CD4-positive, alpha-beta T cell (primary cell): ENCODE results near the gene PTOV1. TPM values are rescaled to one million over a fixed set of nuclear protein-coding genes. Genes with fewer than 3 reads are reported as not detected.

Source experiments
- ATAC-seq: fragments of 200-7000 bp; cut with Tn5 transposase; one replicate; pipeline ENCODE4 v1.10.0; 2022; ENCODE audit warnings: mild to moderate bottlenecking; ENCODE audit not compliant: poor library complexity
- CTCF ChIA-PET: fragments of 350-600 bp; sonication (Branson Sonifier 250); formaldehyde crosslinking; loops from one replicate; lab custom pipeline; 2021; ENCODE audit warnings: antibody characterized with exemption, inconsistent platforms; lab: Charles Lee
- POLR2A ChIA-PET: fragments of 350-600 bp; sonication (Branson Sonifier 250); formaldehyde crosslinking; loops from one replicate; lab custom pipeline; 2021; ENCODE audit warnings: antibody characterized with exemption, inconsistent platforms; lab: Charles Lee
- DNase-seq, 14 experiments: peaks; one replicate each; pipeline ENCODE4 v3.0.0-alpha.2; 2013 to 2020; ENCODE audit warnings: mixed read lengths in 2 of 14
- H3K27ac ChIP-seq, 2 donors: one replicate each; pipeline versions ENCODE4 v1.5.1 to v1.7.0; 2013; ENCODE audit warnings: low read length in 2 of 2, low read depth in 1 of 2, mild to moderate bottlenecking in 1 of 2
- H3K27me3 ChIP-seq, 2 experiments: 1 replicate in 1 of 2; 2 replicates in 1 of 2; pipeline versions ENCODE4 v1.6.1 to v1.7.0; 2013; ENCODE audit warnings: low read length in 2 of 2, control low read depth in 1 of 2, mild to moderate bottlenecking in 1 of 2, moderate library complexity in 1 of 2; ENCODE audit not compliant: insufficient read depth in 2 of 2, control insufficient read depth in 1 of 2
- H3K36me3 ChIP-seq: one replicate; pipeline ENCODE4 v1.6.1; 2013; ENCODE audit warnings: low read length, control low read depth; ENCODE audit not compliant: insufficient read depth
- H3K4me1 ChIP-seq: one replicate; pipeline ENCODE4 v1.6.1; 2013; ENCODE audit warnings: low read length, control low read depth; ENCODE audit not compliant: insufficient read depth
- H3K4me3 ChIP-seq: one replicate; pipeline ENCODE4 v1.5.1; 2013; ENCODE audit warnings: mild to moderate bottlenecking, low read length, moderate library complexity
- H3K9me3 ChIP-seq, 2 experiments: 1 replicate in 1 of 2; 2 replicates in 1 of 2; pipeline versions ENCODE4 v1.6.1 to v1.7.0; 2013; ENCODE audit warnings: low read length in 2 of 2, mild to moderate bottlenecking in 2 of 2, control low read depth in 1 of 2, moderate library complexity in 1 of 2; ENCODE audit not compliant: control insufficient read depth in 1 of 2, insufficient read depth in 1 of 2
- H3K27ac Mint-ChIP-seq: one replicate; pipeline ENCODE4 v1.8.0; 2020; ENCODE audit warnings: mixed read lengths
- H3K27me3 Mint-ChIP-seq: one replicate; pipeline ENCODE4 v1.8.0; 2021; ENCODE audit warnings: mixed read lengths
- H3K36me3 Mint-ChIP-seq: one replicate; pipeline ENCODE4 v1.8.0; 2021; ENCODE audit warnings: low read depth, mixed read lengths
- H3K4me1 Mint-ChIP-seq: one replicate; pipeline ENCODE4 v1.8.0; 2021; ENCODE audit warnings: low read depth, mixed read lengths
- H3K4me3 Mint-ChIP-seq: one replicate; pipeline ENCODE4 v1.8.0; 2020; ENCODE audit warnings: mild to moderate bottlenecking, mixed read lengths
- H3K9me3 Mint-ChIP-seq: one replicate; pipeline ENCODE4 v1.8.0; 2020; ENCODE audit warnings: mixed read lengths
- CTCF ChIP-seq: fragments of 200-600 bp; IDR thresholded peaks from one replicate; pipeline ENCODE4 v1.8.0; 2022; ENCODE audit warnings: antibody characterized with exemption, mild to moderate bottlenecking
- intact Hi-C, 2 experiments: fragments of 100-400 bp; cut with DNase I in 1 of 2; cut with micrococcal nuclease in 1 of 2; formaldehyde crosslinking; loops; one replicate each; pipeline versions ENCODE4 v1.15.1 to v1.9.0; 2023 to 2025; cut with DNase I, micrococcal nuclease
- total RNA-seq, 174 experiments: library from RNA in 2 of 174; stranded (reverse) in 2 of 174; gene quantifications; one replicate each; pipeline ENCODE4 v1.2.3 and lab custom pipeline; 2021 to 2026

Gene PTOV1
- total RNA-seq, 2 experiments from 2014 or later: 127 to 134 TPM

- CTCF ChIA-PET: no interaction called here
- TF ChIP-seq CTCF: no peak
Observed at GRCh38 chr19:49857838-49858087, 6.8 kb downstream of the PTOV1 start.

GRCh38 chr19:49858088-49858985, 7.4 kb downstream of the PTOV1 start:
- H3K27me3 ChIP-seq: no peaks in the 10 kb centered on the region
- no peak for TF ChIP-seq CTCF
- Mint-ChIP-seq H3K4me3 (no peak overlapping the region), H3K27ac (no peak overlapping the region), H3K4me1 (peaks cover 3% of the 10 kb centered on the region), H3K36me3 (peaks cover 30% of the 10 kb centered on the region), H3K9me3 (no peaks in the 10 kb centered on the region), H3K27me3 (no peaks in the 10 kb centered on the region)
- DNase-seq: peak in 1 of 14 experiments; percentile 18
- H3K27ac ChIP-seq: no peak overlapping the region
- peaks cover 0 to 3% of the 10 kb centered on the region in 2 experiments for H3K9me3 ChIP-seq
- intact Hi-C loops: no loop called here
- H3K36me3 ChIP-seq: peaks cover 63% of the 10 kb centered on the region
- POLR2A ChIA-PET: interaction anchor here (1.0 to 1.4 kb wide), 2 partner anchors 8 to 10 kb away, joined by 3 to 5 read pairs; no protein-coding TSS in a partner anchor
- H3K4me3 ChIP-seq: no peak overlapping the region
- CTCF ChIA-PET: no interaction called here
- peaks cover 13% of the 10 kb centered on the region for H3K4me1 ChIP-seq
- ATAC-seq: no peak

More at GRCh38 chr19:49857838-49858087, 6.8 kb downstream of the PTOV1 start:
- DNase-seq: no peak
- H3K4me1 ChIP-seq: peaks cover 14% of the 10 kb centered on the region
- Mint-ChIP-seq H3K4me1 (peaks cover 5% of the 10 kb centered on the region), H3K27ac (no peak overlapping the region), H3K4me3 (no peak overlapping the region), H3K27me3 (no peaks in the 10 kb centered on the region), H3K36me3 (peaks cover 27% of the 10 kb centered on the region), H3K9me3 (no peaks in the 10 kb centered on the region)
- peaks cover 58% of the 10 kb centered on the region for H3K36me3 ChIP-seq
- H3K27ac ChIP-seq: no peak overlapping the region
- ATAC-seq: no peak
- intact Hi-C loops: no loop called here
- no peak overlapping the region for H3K4me3 ChIP-seq
- POLR2A ChIA-PET: interaction anchor here (1.0 to 1.4 kb wide), 2 partner anchors 9 to 10 kb away, joined by 3 to 5 read pairs; no protein-coding TSS in a partner anchor
- H3K27me3 ChIP-seq: no peaks in the 10 kb centered on the region
- peaks cover 0 to 3% of the 10 kb centered on the region in 2 experiments for H3K9me3 ChIP-seq

GRCh38 chr19:49859682-49860335, 8.8 kb downstream of the PTOV1 start:
- intact Hi-C loops: no loop called here
- peaks cover 0 to 3% of the 10 kb centered on the region in 2 experiments for H3K9me3 ChIP-seq
- TF ChIP-seq CTCF: no peak
- no peaks in the 10 kb centered on the region for H3K9me3 Mint-ChIP-seq
- no peak for DNase-seq
- no peaks in the 10 kb centered on the region for H3K27me3 ChIP-seq
- H3K36me3 Mint-ChIP-seq: peaks cover 45% of the 10 kb centered on the region
- peaks cover 4% of the 10 kb centered on the region for H3K4me1 ChIP-seq
- H3K4me3 Mint-ChIP-seq: no peak overlapping the region
- peaks cover 4% of the 10 kb centered on the region for H3K4me1 Mint-ChIP-seq
- H3K36me3 ChIP-seq: peaks cover 77% of the 10 kb centered on the region
- H3K4me3 ChIP-seq: no peak overlapping the region
- no peak for ATAC-seq
- ChIA-PET CTCF (no interaction called here), POLR2A (no interaction called here)
- no peaks in the 10 kb centered on the region for H3K27me3 Mint-ChIP-seq
- H3K27ac ChIP-seq: no peak overlapping the region
- H3K27ac Mint-ChIP-seq: no peak overlapping the region
